AML-193 (cell line): ENCODE measurements around the gene THAP5.
"Not testable (repeated sequence)": the region's sequence is repeated elsewhere in the genome, so short reads cannot be mapped to it uniquely, and the experiment has no call there.

Experiments used
- DNase-seq, 2 experiments: peaks; one replicate each; lab custom pipeline; 2025; lab: John Stamatoyannopoulos, UW

Gene THAP5

GRCh38 chr7:108584211-108584610 lies 14.7 kb upstream of the THAP5 start:
- DNase-seq: no peak

- no peak for DNase-seq
Measured at GRCh38 chr7:108581655-108582491, 12.4 kb upstream of the THAP5 start.

GRCh38 chr7:108580298-108580697 lies 10.8 kb upstream of the THAP5 start:
- no peak for DNase-seq

GRCh38 chr7:108578937-108579336 lies 9.4 kb upstream of the THAP5 start:
- DNase-seq: no peak

GRCh38 chr7:108576116-108576515 lies 6.6 kb upstream of the THAP5 start:
- DNase-seq: no peak

- DNase-seq: no peak
Measured at GRCh38 chr7:108575156-108575555, 5.7 kb upstream of the THAP5 start.

GRCh38 chr7:108572480-108572879 lies 3.0 kb upstream of the THAP5 start:
- DNase-seq: no peak

GRCh38 chr7:108570146-108570755 lies 745 bp upstream of the THAP5 start:
- peak; percentile 31 to 54 for DNase-seq

- DNase-seq: peak in 1 of 2 experiments; percentile 44
Measured at GRCh38 chr7:108568801-108569380, 615 bp downstream of the THAP5 start.

- no peak for DNase-seq
Measured at GRCh38 chr7:108565987-108566386, 3.5 kb downstream of the THAP5 start.

- no peak for DNase-seq
Measured at GRCh38 chr7:108561047-108561619, 8.4 kb downstream of the THAP5 start.

- DNase-seq: no peak
Measured at GRCh38 chr7:108559253-108559652, 10.3 kb downstream of the THAP5 start.

GRCh38 chr7:108557617-108558016 lies 11.9 kb downstream of the THAP5 start:
- no peak for DNase-seq

GRCh38 chr7:108557191-108557590 lies 12.3 kb downstream of the THAP5 start:
- no peak for DNase-seq

- not testable (repeated sequence) for DNase-seq
Measured at GRCh38 chr7:108556665-108557064, 12.8 kb downstream of the THAP5 start.

GRCh38 chr7:108548141-108548896 lies 21.2 kb downstream of the THAP5 start:
- not testable (repeated sequence) for DNase-seq

- no peak for DNase-seq
Measured at GRCh38 chr7:108541478-108541877, 28.0 kb downstream of the THAP5 start.

GRCh38 chr7:108538685-108539084 lies 30.8 kb downstream of the THAP5 start:
- not testable (repeated sequence) for DNase-seq

- DNase-seq: not testable (repeated sequence)
Measured at GRCh38 chr7:108538236-108538635, 31.3 kb downstream of the THAP5 start.

- DNase-seq: no peak
Measured at GRCh38 chr7:108537229-108537628, 32.3 kb downstream of the THAP5 start.

GRCh38 chr7:108535744-108536143 lies 33.8 kb downstream of the THAP5 start:
- no peak for DNase-seq

GRCh38 chr7:108535257-108535656 lies 34.2 kb downstream of the THAP5 start:
- no peak for DNase-seq
